Ectodermal cell (in vitro differentiated cells): Measurements from ENCODE around the gene GAK.

ENCODE experiments used
- H3K27ac ChIP-seq: 2 replicates; pipeline ENCODE4 v1.7.0; 2013; ENCODE audit warnings: mild to moderate bottlenecking, low read depth, low read length; ENCODE audit not compliant: insufficient read depth, poor library complexity, severe bottlenecking
- H3K27me3 ChIP-seq: 2 replicates; pipeline ENCODE4 v1.7.0; 2013; ENCODE audit warnings: mild to moderate bottlenecking, low read length; ENCODE audit not compliant: insufficient read depth, control insufficient read depth, poor library complexity, severe bottlenecking
- H3K36me3 ChIP-seq: one replicate; pipeline ENCODE4 v1.7.0; 2013; ENCODE audit warnings: low read length; ENCODE audit not compliant: control insufficient read depth, insufficient read depth
- H3K4me1 ChIP-seq: one replicate; pipeline ENCODE4 v1.7.0; 2013; ENCODE audit warnings: low read length; ENCODE audit not compliant: control insufficient read depth, insufficient read depth
- H3K4me3 ChIP-seq: 2 replicates; pipeline ENCODE4 v1.7.0; 2013; ENCODE audit warnings: low read depth, low read length, control low read depth; ENCODE audit not compliant: insufficient read depth
- H3K9me3 ChIP-seq: 2 replicates; pipeline ENCODE4 v1.7.0; 2013; ENCODE audit warnings: mild to moderate bottlenecking, low read length, moderate library complexity; ENCODE audit not compliant: control insufficient read depth
- WGBS, 2 experiments: methylation state at CpG; one replicate each; pipeline ENCODE4 v1.1.7; 2013; ENCODE audit warnings: missing lambda C conversion rate in 2 of 2; 5-methylcytosine and 5-hydroxymethylcytosine counted together

GAK gene

DNA sequence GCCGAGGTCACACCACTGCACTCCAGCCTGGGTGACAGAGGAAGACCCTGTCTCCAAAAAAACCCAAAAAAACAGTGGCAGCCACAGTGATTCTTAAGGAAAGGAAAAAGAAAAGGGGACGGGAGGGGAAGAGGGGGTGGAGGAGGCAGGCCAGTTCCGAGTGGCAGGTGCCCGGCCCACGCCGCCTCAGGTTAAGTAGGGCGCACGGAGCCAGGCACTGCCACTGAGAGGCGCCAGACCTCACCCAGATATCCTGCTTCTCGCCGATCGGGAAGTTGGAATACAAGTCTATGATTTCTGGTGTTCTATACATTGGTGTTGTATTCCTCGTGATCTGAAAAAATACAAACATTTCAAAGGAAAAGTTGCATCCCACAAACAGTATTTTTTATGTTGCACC lies 35.9 kb downstream of the GAK start:
- no peak overlapping the region for H3K4me3 ChIP-seq
- no peaks in the 10 kb centered on the region for H3K27me3 ChIP-seq
- no peaks in the 10 kb centered on the region for H3K9me3 ChIP-seq
- H3K27ac ChIP-seq, result no peak overlapping the region
- no peaks in the 10 kb centered on the region for H3K4me1 ChIP-seq
- H3K36me3 ChIP-seq, result peaks cover 4% of the 10 kb centered on the region
- WGBS, 2 experiments, result 92% methylated on average over 13 of the region's 13 CpGs

DNA sequence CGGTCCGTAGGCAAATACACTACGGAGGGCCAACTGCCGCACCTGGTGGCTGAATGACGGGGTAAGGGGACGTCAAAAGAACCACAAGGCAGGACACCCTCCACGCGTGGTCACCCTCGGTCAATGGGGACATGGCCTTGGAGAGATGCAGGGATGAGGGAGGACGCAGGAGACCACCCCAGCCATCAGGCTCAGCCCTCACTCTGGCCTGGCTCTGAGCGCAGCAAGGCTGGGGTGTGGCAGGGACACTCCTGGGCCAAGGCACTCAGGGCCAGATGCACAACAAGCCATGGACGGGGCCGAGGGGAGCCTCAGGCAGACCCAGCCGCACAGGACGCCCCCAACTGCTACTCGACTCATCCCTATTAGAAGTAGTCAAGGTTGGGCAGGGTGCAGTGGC lies 36.5 kb downstream of the GAK start:
- Histone ChIP-seq H3K4me3 (no peak overlapping the region), H3K4me1 (no peaks in the 10 kb centered on the region), H3K9me3 (no peaks in the 10 kb centered on the region), H3K36me3 (peaks cover 4% of the 10 kb centered on the region), H3K27me3 (no peaks in the 10 kb centered on the region), H3K27ac (no peak overlapping the region)
- 94 to 95% methylated on average over 16 of the region's 16 CpGs for WGBS, 2 experiments

GRCh38 chr4:893995-894705 lies 38.0 kb downstream of the GAK start:
- H3K27me3 ChIP-seq, result no peaks in the 10 kb centered on the region
- peaks cover 4% of the 10 kb centered on the region for H3K36me3 ChIP-seq
- H3K4me1 ChIP-seq, result no peaks in the 10 kb centered on the region
- WGBS, 2 experiments, result 94% methylated on average over 40 of the region's 40 CpGs
- no peak overlapping the region for H3K27ac ChIP-seq
- H3K9me3 ChIP-seq, result no peaks in the 10 kb centered on the region
- H3K4me3 ChIP-seq, result no peak overlapping the region

GRCh38 chr4:893276-893994 lies 38.7 kb downstream of the GAK start:
- H3K4me3 ChIP-seq, result no peak overlapping the region
- no peaks in the 10 kb centered on the region for H3K27me3 ChIP-seq
- 95 to 96% methylated on average over 41 of the region's 41 CpGs for WGBS, 2 experiments
- H3K27ac ChIP-seq, result no peak overlapping the region
- no peaks in the 10 kb centered on the region for H3K4me1 ChIP-seq
- H3K9me3 ChIP-seq, result no peaks in the 10 kb centered on the region
- H3K36me3 ChIP-seq, result peaks cover 4% of the 10 kb centered on the region

DNA sequence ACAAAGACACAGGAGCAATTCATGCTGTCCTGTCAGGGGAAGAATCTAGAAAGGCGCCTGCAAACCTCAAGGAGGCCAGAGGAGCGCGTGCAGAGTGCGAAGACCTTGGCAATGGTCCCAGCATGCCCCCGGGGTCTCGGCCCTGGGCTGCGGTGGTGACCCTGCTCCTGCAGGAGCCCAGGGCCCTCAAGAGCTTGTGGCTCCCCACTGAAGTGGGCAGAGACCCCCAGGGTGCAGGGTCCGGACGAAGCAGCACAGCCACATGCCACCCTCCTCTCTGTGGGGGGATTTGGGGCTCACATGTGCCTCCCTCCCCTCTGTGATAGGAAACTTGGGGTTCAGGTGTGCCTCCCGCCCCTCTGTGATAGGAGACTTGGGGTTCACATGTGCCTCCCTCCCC lies 39.3 kb downstream of the GAK start:
- Histone ChIP-seq H3K27me3 (no peaks in the 10 kb centered on the region), H3K4me1 (no peaks in the 10 kb centered on the region), H3K9me3 (no peaks in the 10 kb centered on the region), H3K4me3 (no peak overlapping the region), H3K27ac (no peak overlapping the region), H3K36me3 (peaks cover 9% of the 10 kb centered on the region)
- 93 to 94% methylated on average over 10 of the region's 10 CpGs for WGBS, 2 experiments

DNA sequence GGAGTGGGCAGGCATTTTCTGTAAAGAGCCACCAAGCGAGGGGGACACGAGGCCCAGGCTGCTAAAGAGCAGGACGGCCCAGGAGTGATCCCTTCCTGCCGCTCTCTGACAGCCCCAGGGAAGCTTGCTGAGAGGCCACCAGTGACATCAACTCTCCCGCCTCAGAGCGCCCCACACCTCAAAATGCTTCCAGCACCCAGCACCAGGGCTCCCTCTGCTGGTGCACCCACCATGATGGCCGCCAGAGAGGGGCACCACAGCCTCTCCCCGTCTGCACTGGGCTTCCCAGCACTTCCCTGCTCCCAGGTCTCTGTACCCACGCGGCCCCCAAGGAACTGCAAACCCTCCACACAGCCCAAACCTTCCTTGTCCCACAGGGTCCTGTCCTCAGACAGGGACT lies 40.4 kb downstream of the GAK start:
- Histone ChIP-seq H3K4me3 (no peak overlapping the region), H3K9me3 (no peaks in the 10 kb centered on the region), H3K27me3 (no peaks in the 10 kb centered on the region), H3K4me1 (no peaks in the 10 kb centered on the region), H3K36me3 (peaks cover 10% of the 10 kb centered on the region), H3K27ac (no peak overlapping the region)
- WGBS, 2 experiments, result 83 to 88% methylated on average over 10 of the region's 10 CpGs

DNA sequence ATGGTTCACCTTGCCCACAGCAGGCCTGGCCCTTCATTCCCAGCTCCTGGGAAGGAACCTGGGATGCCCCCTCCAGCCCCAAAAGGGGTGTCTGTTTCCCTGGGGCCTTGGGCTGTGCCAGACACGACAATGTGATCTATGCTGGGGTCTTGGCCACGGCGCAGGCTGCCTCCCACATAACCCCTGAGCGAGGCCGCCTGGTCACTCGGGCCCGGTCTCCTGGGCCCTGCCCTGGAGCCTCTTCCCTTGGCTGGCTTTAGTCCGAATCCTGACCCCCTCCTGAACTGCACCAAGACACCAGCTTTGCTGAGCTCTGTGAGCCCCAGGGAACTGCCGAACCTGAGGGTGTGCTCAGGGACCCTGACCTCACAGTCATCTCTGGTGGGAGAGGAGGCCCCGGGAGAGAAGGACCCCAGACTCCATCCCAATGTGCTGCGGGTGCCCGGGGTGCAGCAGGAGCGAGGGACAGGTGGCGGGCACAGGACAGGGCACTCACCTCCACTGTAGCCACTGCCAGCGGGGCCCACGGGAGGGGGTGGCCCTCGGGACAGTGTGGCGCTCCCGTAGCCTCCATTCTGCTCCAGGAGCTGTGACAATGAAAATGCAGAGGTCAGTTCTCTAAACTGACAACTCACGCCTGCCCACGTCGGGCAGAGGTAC lies 42.0 kb downstream of the GAK start:
- H3K9me3 ChIP-seq, result no peaks in the 10 kb centered on the region
- H3K4me1 ChIP-seq, result no peaks in the 10 kb centered on the region
- WGBS, 2 experiments, result 94% methylated on average over 22 of the region's 22 CpGs
- H3K36me3 ChIP-seq, result peaks cover 10% of the 10 kb centered on the region
- H3K4me3 ChIP-seq, result no peak overlapping the region
- H3K27ac ChIP-seq, result no peak overlapping the region
- H3K27me3 ChIP-seq, result no peaks in the 10 kb centered on the region

DNA sequence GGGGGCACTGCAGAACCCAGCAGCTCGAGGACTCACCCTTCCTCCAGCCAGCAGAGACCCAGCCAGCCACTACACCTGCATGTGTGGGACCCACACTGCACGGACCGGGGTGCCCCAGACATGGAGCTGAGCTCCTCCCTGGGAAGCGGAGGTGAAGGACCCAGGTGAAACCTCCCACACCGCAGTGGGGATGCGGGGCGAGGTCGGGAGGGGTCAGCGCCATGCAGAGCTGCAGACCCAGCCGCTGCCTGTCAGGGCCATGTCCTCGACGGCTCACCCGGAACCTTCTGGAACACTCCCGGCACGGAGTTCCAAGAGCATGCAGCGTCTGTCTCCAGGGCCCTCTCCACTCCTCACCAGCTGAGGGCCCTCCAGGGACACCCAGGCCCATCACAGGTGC lies 42.6 kb downstream of the GAK start:
- WGBS, 2 experiments, result 95 to 96% methylated on average over 16 of the region's 16 CpGs
- H3K4me1 ChIP-seq, result no peaks in the 10 kb centered on the region
- H3K27me3 ChIP-seq, result no peaks in the 10 kb centered on the region
- H3K27ac ChIP-seq, result no peak overlapping the region
- peaks cover 10% of the 10 kb centered on the region for H3K36me3 ChIP-seq
- H3K9me3 ChIP-seq, result no peaks in the 10 kb centered on the region
- H3K4me3 ChIP-seq, result no peak overlapping the region

DNA sequence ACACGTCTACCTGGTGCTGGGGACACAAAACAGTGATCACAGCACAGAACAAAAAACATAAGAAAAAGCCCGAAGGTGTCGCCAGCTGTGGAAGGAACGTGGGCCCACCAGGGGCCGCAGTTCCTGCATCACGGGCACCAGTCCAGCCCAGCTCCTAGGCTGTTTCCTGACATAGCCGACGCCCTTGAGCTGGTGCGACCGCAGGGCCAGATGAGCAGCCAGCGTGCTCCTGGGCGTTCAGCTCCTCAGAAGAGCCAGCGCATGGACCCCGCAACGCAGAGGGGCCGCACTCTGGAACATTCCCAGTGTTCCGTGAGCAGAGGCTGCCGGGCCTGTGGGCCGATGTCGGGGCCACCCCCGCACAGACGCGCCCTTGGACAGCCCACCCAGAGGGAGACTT lies 44.1 kb downstream of the GAK start:
- Histone ChIP-seq H3K9me3 (no peaks in the 10 kb centered on the region), H3K27me3 (no peaks in the 10 kb centered on the region), H3K36me3 (peaks cover 6% of the 10 kb centered on the region), H3K27ac (no peak overlapping the region), H3K4me3 (no peak overlapping the region), H3K4me1 (no peaks in the 10 kb centered on the region)
- WGBS, 2 experiments, result 94 to 95% methylated on average over 23 of the region's 23 CpGs

DNA sequence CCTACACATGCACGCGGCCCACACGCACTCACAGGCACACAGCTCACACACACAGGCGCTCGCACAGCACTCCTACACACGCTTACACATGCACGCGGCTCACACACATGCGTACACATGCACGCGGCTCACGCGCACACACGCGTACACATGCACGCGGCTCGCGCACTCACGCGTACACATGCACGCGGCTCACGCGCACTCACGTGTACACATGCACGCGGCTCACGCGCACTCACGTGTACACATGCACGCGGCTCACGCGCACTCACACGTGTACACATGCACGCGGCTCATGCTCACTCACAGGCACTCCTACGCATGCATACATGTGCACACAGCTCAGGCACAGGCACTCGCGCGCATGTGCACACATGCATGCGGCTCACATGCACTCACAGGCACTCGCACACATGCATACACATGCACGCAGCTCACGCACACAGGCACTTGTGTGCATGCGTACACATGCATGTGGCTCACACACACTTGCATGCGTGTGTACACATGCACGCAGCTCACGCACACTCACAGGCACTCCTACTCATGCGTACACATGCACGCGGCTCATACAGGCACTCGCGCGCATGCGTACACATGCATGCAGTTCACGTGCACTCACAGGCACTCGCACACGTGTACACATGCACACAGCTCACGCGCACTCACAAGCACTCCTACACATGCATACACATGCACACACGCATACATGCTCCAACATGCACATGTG lies 44.9 kb downstream of the GAK start:
- no peaks in the 10 kb centered on the region for H3K4me1 ChIP-seq
- peaks cover 6% of the 10 kb centered on the region for H3K36me3 ChIP-seq
- no peak overlapping the region for H3K4me3 ChIP-seq
- no peak overlapping the region for H3K27ac ChIP-seq
- whole genome bisulfite sequencing, 2 experiments, result 95% methylated on average over 63 of the region's 63 CpGs
- no peaks in the 10 kb centered on the region for H3K27me3 ChIP-seq
- no peaks in the 10 kb centered on the region for H3K9me3 ChIP-seq
